Right lobe of liver (tissue), 4 donors: ENCODE data around the gene C10orf71.

Experiments
- POLR2A ChIP-seq: fragments of 450-650 bp; IDR thresholded peaks from one replicate; pipeline ENCODE4 v1.6.1; 2017; ENCODE audit warnings: antibody characterized with exemption, mild to moderate bottlenecking
- TF ChIP-seq, protein P1 (sequence below), 4 donors: fragments of 200-600 bp in 3 of 4; fragments of 450-650 bp in 1 of 4; IDR thresholded peaks; one replicate each; pipeline versions ENCODE4 v1.5.1 to v1.8.0; 2016 to 2022; ENCODE audit warnings: antibody characterized with exemption in 4 of 4, mild to moderate bottlenecking in 2 of 4
- donor health status: DM: no; HTN: no; CAD: no.
- donor health status: DM: no; HTN: no; CAD: no.
- donor health status: DM: no; HTN: yes; CAD: no.

GRCh38 chr10:49307921-49308320 lies 9.0 kb downstream of the C10orf71 start:
- TF ChIP-seq POLR2A, result no peak
- TF ChIP-seq, protein P1, sequence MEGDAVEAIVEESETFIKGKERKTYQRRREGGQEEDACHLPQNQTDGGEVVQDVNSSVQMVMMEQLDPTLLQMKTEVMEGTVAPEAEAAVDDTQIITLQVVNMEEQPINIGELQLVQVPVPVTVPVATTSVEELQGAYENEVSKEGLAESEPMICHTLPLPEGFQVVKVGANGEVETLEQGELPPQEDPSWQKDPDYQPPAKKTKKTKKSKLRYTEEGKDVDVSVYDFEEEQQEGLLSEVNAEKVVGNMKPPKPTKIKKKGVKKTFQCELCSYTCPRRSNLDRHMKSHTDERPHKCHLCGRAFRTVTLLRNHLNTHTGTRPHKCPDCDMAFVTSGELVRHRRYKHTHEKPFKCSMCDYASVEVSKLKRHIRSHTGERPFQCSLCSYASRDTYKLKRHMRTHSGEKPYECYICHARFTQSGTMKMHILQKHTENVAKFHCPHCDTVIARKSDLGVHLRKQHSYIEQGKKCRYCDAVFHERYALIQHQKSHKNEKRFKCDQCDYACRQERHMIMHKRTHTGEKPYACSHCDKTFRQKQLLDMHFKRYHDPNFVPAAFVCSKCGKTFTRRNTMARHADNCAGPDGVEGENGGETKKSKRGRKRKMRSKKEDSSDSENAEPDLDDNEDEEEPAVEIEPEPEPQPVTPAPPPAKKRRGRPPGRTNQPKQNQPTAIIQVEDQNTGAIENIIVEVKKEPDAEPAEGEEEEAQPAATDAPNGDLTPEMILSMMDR (IDR thresholded peaks at IDR 0.05), result no peak
